ENCODE data around the gene ATP8B3. TPM values are rescaled to one million over a fixed set of nuclear protein-coding genes. Genes with fewer than 3 reads are reported as not detected.

ATP8B3 gene
- total RNA-seq, 1 experiment from 2014 or later = 8.7 TPM

DNA sequence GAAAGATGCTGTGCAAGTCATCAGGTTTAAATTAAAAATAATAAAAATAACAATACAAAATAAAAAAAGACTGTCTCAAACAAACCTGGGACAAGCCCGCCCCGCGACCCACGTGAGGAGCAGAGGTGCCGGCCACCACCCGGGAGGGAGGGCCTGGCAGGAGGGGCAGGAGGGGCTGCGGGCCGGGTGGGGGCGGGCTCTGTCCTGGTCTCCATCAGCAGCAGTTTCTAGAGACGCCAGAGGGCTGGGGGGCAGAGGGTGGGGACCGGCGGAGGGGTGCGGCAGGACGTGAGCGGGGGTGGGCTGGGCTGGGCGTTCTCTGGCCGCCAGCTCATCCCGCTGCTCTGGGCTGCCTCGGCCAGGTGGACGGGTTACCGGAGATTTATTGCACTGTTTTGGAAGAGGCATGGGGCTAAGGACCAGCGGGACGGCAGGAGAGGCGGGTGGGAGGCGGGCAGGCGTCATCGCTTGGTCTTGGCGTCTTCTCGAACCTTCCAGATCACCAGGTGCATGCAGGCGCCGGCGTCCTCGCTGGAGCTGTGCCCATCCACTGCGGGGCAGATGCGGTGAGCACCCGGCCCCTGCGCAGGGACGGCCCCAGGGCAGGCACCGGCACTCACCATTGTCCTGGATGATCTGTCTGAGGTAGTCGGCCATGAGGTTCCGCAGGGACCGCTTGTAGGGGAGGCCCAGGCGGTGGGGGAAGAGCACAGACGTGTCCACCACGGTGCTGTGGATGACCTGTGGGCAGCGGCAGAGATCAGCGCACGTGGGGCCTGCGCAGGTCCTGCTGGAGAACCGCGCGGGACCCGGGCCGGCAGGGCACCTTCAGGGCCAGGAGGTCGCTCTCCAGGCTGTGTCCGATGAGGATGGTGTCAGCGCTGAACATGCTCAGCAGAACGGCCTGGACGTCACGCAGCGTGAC is 3.8 kb upstream of the ATP8B3 start:
- CTCF ChIA-PET = interaction anchor here (0.8 kb wide), 1 partner anchor 143 kb away, joined by 3 read pairs; no protein-coding TSS in a partner anchor

DNA sequence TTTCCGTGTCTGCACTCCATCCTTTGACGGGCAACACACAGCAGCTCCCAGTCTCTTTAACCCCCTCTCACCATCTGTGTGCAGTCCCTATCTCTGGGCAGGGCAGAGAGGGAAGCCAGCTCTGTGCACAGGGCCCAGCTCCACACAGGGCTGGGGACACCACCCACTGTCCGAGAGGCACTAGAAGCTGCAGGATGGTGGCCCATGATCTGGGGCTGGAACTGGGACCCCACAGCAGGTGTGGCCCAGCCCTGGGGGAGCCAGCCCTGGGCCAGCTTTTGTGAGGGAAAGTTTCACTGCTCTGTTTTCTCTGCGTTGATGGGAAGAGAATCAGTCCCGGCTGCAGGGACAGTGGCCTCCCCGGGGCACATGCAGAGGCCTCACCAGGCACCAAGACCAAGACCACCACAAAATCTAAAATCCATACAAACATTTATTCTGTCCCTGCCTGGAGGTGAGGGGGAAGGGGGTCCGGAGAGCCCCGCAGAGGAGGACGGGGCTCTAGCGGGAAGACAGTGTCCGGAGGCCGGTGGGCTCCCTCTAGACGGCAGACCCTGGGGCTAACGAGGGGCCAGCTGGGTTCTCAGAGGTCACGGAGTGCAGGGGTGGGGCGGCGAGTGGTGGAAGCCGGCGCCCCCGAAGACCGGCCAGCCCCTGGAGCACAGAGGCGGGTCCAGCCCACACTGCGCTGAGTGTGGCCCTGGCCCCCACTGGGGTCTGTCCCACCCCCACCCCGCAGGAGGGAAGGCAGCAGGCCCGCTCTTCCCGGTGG is 2.9 kb upstream of the ATP8B3 start:
- Histone ChIP-seq H3K36me3 (ENCODE audit: insufficient read depth, low read length, poor library complexity, severe bottlenecking) (peaks cover 41% of the 10 kb centered on the region), H3K27ac (ENCODE audit: low read depth, low read length, poor library complexity, severe bottlenecking) (no peak overlapping the region), H3K27me3 (replicated peaks; ENCODE audit: insufficient read depth, low read depth, low read length, poor library complexity) (no peaks in the 10 kb centered on the region), H3K9me3 (ENCODE audit: low read depth, low read length, poor library complexity, severe bottlenecking) (no peaks in the 10 kb centered on the region), H3K4me3 (ENCODE audit: low read depth, low read length, poor library complexity, severe bottlenecking) (no peak overlapping the region), H3K4me1 (ENCODE audit: insufficient read depth, low read length, poor library complexity, severe bottlenecking) (peaks cover 4% of the 10 kb centered on the region)
- POLR2A ChIA-PET (ENCODE audit: low non-redundant PET) = no interaction called here
- TF ChIP-seq EZH2 (IDR thresholded peaks at IDR 0.05; ENCODE audit: borderline replicate concordance, low read depth, low read length, poor library complexity, severe bottlenecking) = no peak
- TF ChIP-seq, protein P1, sequence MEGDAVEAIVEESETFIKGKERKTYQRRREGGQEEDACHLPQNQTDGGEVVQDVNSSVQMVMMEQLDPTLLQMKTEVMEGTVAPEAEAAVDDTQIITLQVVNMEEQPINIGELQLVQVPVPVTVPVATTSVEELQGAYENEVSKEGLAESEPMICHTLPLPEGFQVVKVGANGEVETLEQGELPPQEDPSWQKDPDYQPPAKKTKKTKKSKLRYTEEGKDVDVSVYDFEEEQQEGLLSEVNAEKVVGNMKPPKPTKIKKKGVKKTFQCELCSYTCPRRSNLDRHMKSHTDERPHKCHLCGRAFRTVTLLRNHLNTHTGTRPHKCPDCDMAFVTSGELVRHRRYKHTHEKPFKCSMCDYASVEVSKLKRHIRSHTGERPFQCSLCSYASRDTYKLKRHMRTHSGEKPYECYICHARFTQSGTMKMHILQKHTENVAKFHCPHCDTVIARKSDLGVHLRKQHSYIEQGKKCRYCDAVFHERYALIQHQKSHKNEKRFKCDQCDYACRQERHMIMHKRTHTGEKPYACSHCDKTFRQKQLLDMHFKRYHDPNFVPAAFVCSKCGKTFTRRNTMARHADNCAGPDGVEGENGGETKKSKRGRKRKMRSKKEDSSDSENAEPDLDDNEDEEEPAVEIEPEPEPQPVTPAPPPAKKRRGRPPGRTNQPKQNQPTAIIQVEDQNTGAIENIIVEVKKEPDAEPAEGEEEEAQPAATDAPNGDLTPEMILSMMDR (conservative IDR thresholded peaks at IDR 0.05; ENCODE audit: low read depth, low read length) = no peak
- CTCF ChIA-PET = interaction anchor here (0.7 to 0.8 kb wide), 2 partner anchors 11 to 143 kb away, joined by 3 read pairs; no protein-coding TSS in a partner anchor
- intact Hi-C loops (cut with micrococcal nuclease; ENCODE audit: unreplicated experiment) = loop anchor here (10.0 kb wide), 1 partner anchor 270 kb away; no protein-coding TSS in a partner anchor
- no peak for DNase-seq (ENCODE audit: low spot score)
- BruUV-seq (replicated peaks) = TSS peak; percentile 44

More for the DNA sequence above, 3.8 kb upstream of the ATP8B3 start:
- BruUV-seq (replicated peaks) = no TSS peak
- no peaks in the 10 kb centered on the region for H3K27me3 ChIP-seq (replicated peaks; ENCODE audit: insufficient read depth, low read depth, low read length, poor library complexity)
- no peak for DNase-seq (ENCODE audit: low spot score)
- H3K4me1 ChIP-seq (ENCODE audit: insufficient read depth, low read length, poor library complexity, severe bottlenecking) = peaks cover 4% of the 10 kb centered on the region
- TF ChIP-seq, protein P1 (conservative IDR thresholded peaks at IDR 0.05; ENCODE audit: low read depth, low read length) = no peak
- no peak for TF ChIP-seq EZH2 (IDR thresholded peaks at IDR 0.05; ENCODE audit: borderline replicate concordance, low read depth, low read length, poor library complexity, severe bottlenecking)
- intact Hi-C loops (cut with micrococcal nuclease; ENCODE audit: unreplicated experiment) = loop anchor here (10.0 kb wide), 1 partner anchor 271 kb away; no protein-coding TSS in a partner anchor
- no peaks in the 10 kb centered on the region for H3K9me3 ChIP-seq (ENCODE audit: low read depth, low read length, poor library complexity, severe bottlenecking)
- peaks cover 48% of the 10 kb centered on the region for H3K36me3 ChIP-seq (ENCODE audit: insufficient read depth, low read length, poor library complexity, severe bottlenecking)
- no peak overlapping the region for H3K4me3 ChIP-seq (ENCODE audit: low read depth, low read length, poor library complexity, severe bottlenecking)
- no peak overlapping the region for H3K27ac ChIP-seq (ENCODE audit: low read depth, low read length, poor library complexity, severe bottlenecking)
- POLR2A ChIA-PET (ENCODE audit: low non-redundant PET) = no interaction called here

DNA sequence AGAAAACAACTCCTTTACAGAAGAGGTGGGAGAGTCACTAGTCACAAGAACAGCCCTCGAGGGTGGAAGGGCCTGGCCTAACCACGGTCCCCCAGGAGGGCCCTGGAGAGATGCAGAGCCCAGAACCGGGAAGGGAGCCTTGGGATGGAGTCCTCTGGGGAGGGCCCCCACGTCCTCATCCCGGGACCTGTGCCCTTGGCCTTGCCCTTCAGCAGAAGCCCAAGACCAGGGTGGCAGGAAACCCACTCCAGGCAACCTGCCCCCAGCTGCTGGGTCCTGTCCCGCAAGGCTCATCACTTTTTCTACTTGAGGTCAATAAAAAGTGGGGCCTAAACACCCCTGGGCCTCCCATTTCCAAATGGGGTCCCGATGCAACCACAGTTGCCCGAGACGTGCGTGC is 2.3 kb upstream of the ATP8B3 start:
- peaks cover 35% of the 10 kb centered on the region for H3K36me3 ChIP-seq (ENCODE audit: insufficient read depth, low read length, poor library complexity, severe bottlenecking)
- peaks cover 4% of the 10 kb centered on the region for H3K4me1 ChIP-seq (ENCODE audit: insufficient read depth, low read length, poor library complexity, severe bottlenecking)
- no peaks in the 10 kb centered on the region for H3K27me3 ChIP-seq (replicated peaks; ENCODE audit: insufficient read depth, low read depth, low read length, poor library complexity)
- no peak overlapping the region for H3K4me3 ChIP-seq (ENCODE audit: low read depth, low read length, poor library complexity, severe bottlenecking)
- CTCF ChIA-PET = interaction anchor here (1.3 kb wide), 1 partner anchor 12 kb away, joined by 3 read pairs; no protein-coding TSS in a partner anchor
- no peak for DNase-seq (ENCODE audit: low spot score)
- POLR2A ChIA-PET (ENCODE audit: low non-redundant PET) = no interaction called here
- H3K9me3 ChIP-seq (ENCODE audit: low read depth, low read length, poor library complexity, severe bottlenecking) = no peaks in the 10 kb centered on the region
- TF ChIP-seq, protein P1 (conservative IDR thresholded peaks at IDR 0.05; ENCODE audit: low read depth, low read length) = no peak
- no peak for TF ChIP-seq EZH2 (IDR thresholded peaks at IDR 0.05; ENCODE audit: borderline replicate concordance, low read depth, low read length, poor library complexity, severe bottlenecking)
- H3K27ac ChIP-seq (ENCODE audit: low read depth, low read length, poor library complexity, severe bottlenecking) = no peak overlapping the region
- intact Hi-C loops (cut with micrococcal nuclease; ENCODE audit: unreplicated experiment) = loop anchor here (10.0 kb wide), 1 partner anchor 270 kb away; no protein-coding TSS in a partner anchor
- no TSS peak for BruUV-seq (replicated peaks)
